ENCODE results near the gene SLC4A2. TPM values are rescaled to one million over a fixed set of nuclear protein-coding genes. Genes with fewer than 3 reads are reported as not detected.

SLC4A2 gene
- total and polyA plus RNA-seq, 2 of the 8 experiments (the other 6 are each of a cell fraction or from before 2014, with no cell fraction given), result 72.6 to 147 TPM

GRCh38 chr7:151065516-151065915 lies 6.1 kb downstream of the SLC4A2 start:
- Histone ChIP-seq H2BK20ac (ENCODE audit: low read length) (no peak overlapping the region), H3K4me1 (replicated peaks in 1 of 4; ENCODE audit: control insufficient read depth in 3 of 4, insufficient read depth in 4 of 4, low read length in 3 of 4) (peaks cover 6 to 26% (median 22%) of the 10 kb centered on the region in 4 experiments), H4K8ac (ENCODE audit: extremely low read depth, insufficient read depth, low read length) (0 out of 2 replicates have a peak overlapping the region, but pooled peaks have one; percentile 12), H3K79me1 (ENCODE audit: low read depth, low read length) (peaks cover 3% of the 10 kb centered on the region; the same call in 1 of the 2 replicates), H3K18ac (ENCODE audit: extremely low read depth, low read length) (no peak overlapping the region), H3K9ac (replicated peaks in 1 of 4; ENCODE audit: extremely low read depth in 1 of 4, low read depth in 3 of 4, low read length in 3 of 4) (no peak overlapping the region), H2BK120ac (replicated peaks; ENCODE audit: low read depth, low read length) (no peak overlapping the region), H3K56ac (replicated peaks; ENCODE audit: insufficient read length, low read depth, low read length) (no peak overlapping the region), H3K23ac (ENCODE audit: insufficient read length) (no peak overlapping the region), H3K27me3 (replicated peaks in 1 of 4; ENCODE audit: control insufficient read depth in 3 of 4, extremely low read depth in 1 of 4, insufficient read depth in 3 of 4, low read length in 3 of 4) (no peaks in the 10 kb centered on the region), H3K9me3 (ENCODE audit: insufficient read depth in 2 of 2, low read depth in 1 of 2, low read length in 1 of 2) (no peaks in the 10 kb centered on the region), H3K36me3 (ENCODE audit: control insufficient read depth in 2 of 4, insufficient read depth in 4 of 4, low read length in 3 of 4) (peaks cover 13 to 47% (median 28%) of the 10 kb centered on the region in 4 experiments), H2AFZ (ENCODE audit: low read length) (no peak overlapping the region), H3K4ac (replicated peaks; ENCODE audit: insufficient read length, low read depth, low read length) (no peak overlapping the region), H2BK5ac (ENCODE audit: low read depth, low read length) (no peak overlapping the region), H4K20me1 (replicated peaks in 1 of 2; ENCODE audit: control insufficient read depth in 1 of 2, insufficient read depth in 2 of 2, low read length in 2 of 2) (peaks cover 5 to 10% of the 10 kb centered on the region in 2 experiments), H3K23me2 (ENCODE audit: low read depth, low read length) (peaks cover 14% of the 10 kb centered on the region; the same call in 1 of the 2 replicates), H2BK15ac (ENCODE audit: low read length) (0 out of 2 replicates have a peak overlapping the region, but pooled peaks have one; percentile 29), H4K91ac (replicated peaks; ENCODE audit: insufficient read length, low read length) (no peak overlapping the region), H3K27ac (ENCODE audit: low read depth, low read length) (no peak overlapping the region), H3K4me2 (ENCODE audit: insufficient read depth in 1 of 2, low read depth in 2 of 2, low read length in 2 of 2) (no peak overlapping the region), H4K5ac (ENCODE audit: insufficient read length, low read depth, low read length) (no peak overlapping the region), H3K14ac (ENCODE audit: insufficient read length) (no peak overlapping the region), H3K4me3 (ENCODE audit: extremely low read depth in 1 of 4, insufficient read depth in 2 of 4, low read depth in 3 of 4, low read length in 4 of 4) (no peak overlapping the region), H2BK12ac (ENCODE audit: low read depth, low read length) (no peak overlapping the region), H2AK5ac (ENCODE audit: low read depth, low read length) (no peak overlapping the region), H3K79me2 (ENCODE audit: control insufficient read depth in 1 of 2, insufficient read depth in 2 of 2, low read length in 2 of 2) (peaks cover 0 to 8% of the 10 kb centered on the region in 2 experiments; a peak in 1 of 4 replicates)
- 88% methylated on average over 14 of the region's 14 CpGs; no CpG with 5 or more reads in 1 of the 2 experiments for WGBS, 2 experiments (ENCODE audit: extremely low coverage in 1 of 2, insufficient coverage in 1 of 2, insufficient read length in 1 of 2, insufficient replicate concordance in 2 of 2, low coverage in 1 of 2, low lambda C conversion rate in 2 of 2, missing lambda C conversion rate in 1 of 2)
- ChIA-PET CTCF (ENCODE audit: partially characterized antibody) (interaction anchor here (0.8 to 9.0 kb wide), 6 partner anchors 12 to 167 kb away, joined by 3 to 81 read pairs (median 4); partner anchors contain the start of gene CHPF2), POLR2A (ENCODE audit: partially characterized antibody) (interaction anchor here (0.6 to 7.9 kb wide), 4 partner anchors 12 to 376 kb away, joined by 3 to 77 read pairs (median 4); partner anchors contain the start of genes FASTK and TMUB1)
- DNase-seq (ENCODE audit: low read depth in 1 of 2, low spot score in 2 of 2) (no peak), FAIRE-seq (no peak)
- TF ChIP-seq GABPA (IDR thresholded peaks at IDR 0.05; ENCODE audit: borderline replicate concordance, insufficient read depth, low read length), result no peak

Measured in H1 (cell line).